HCT116 (cell line): ENCODE data around the gene VPS37B. TPM values are rescaled to one million over a fixed set of nuclear protein-coding genes. Genes with fewer than 3 reads are reported as not detected.

Experiments used
- ATAC-seq: fragments of 200-7000 bp; cut with Tn5 transposase; 2 replicates; pipeline ENCODE4 v1.9.1; 2020; ENCODE audit warnings: mild to moderate bottlenecking, moderate library complexity
- BruUV-seq: library from RNA; stranded (reverse); fragments of 400-500 nt; replicated peaks from 2 replicates; lab custom pipeline; 2021; lab: Mats Ljungman, UMichigan
- CTCF ChIA-PET: fragments of 300-600 bp; sonication (Branson Sonifier 250); formaldehyde crosslinking; loops from one replicate; lab custom pipeline; 2021; ENCODE audit warnings: antibody characterized with exemption; lab: Charles Lee
- POLR2A ChIA-PET: fragments of 300-600, 350-600 bp; sonication (Branson Sonifier 250); formaldehyde crosslinking; loops from one replicate; lab custom pipeline; 2021; ENCODE audit warnings: antibody characterized with exemption; lab: Charles Lee
- RAD21 ChIA-PET, 2 experiments: fragments of 300-600 bp; sonication (Branson Sonifier 250); formaldehyde crosslinking; loops; one replicate each; lab custom pipeline; 2023; ENCODE audit warnings: low total read pairs in 2 of 2; ENCODE audit not compliant: uncharacterized antibody in 2 of 2, unreplicated experiment in 2 of 2, low non-redundant PET in 1 of 2; lab: Charles Lee
- DNase-seq: peaks from one replicate; pipeline ENCODE4 v3.0.0-alpha.2; 2010; ENCODE audit warnings: low read depth, low spot score
- H2AFZ ChIP-seq: fragments of 200-600 bp; shearing (Covaris generic), sonication (generic); 2 replicates; pipeline ENCODE4 v1.6.1; 2017; ENCODE audit warnings: low read depth, mixed run types, mixed read lengths, antibody characterized with exemption, low read length; ENCODE audit not compliant: poor library complexity, severe bottlenecking
- H3K27ac ChIP-seq: 2 replicates; pipeline ENCODE4 v1.5.1; 2012; ENCODE audit warnings: low read depth, low read length
- H3K27me3 ChIP-seq: fragments of 200-600 bp; sonication (generic); 2 replicates; pipeline ENCODE4 v1.6.1; 2016; ENCODE audit warnings: mixed run types, low read length, mixed read lengths; ENCODE audit not compliant: insufficient read depth
- H3K36me3 ChIP-seq, 2 experiments: fragments of 200-500 bp in 1 of 2; fragments of 200-600 bp in 1 of 2; sonication (Bioruptor generic) in 1 of 2; sonication (generic) in 1 of 2; 2 replicates each; pipeline versions ENCODE4 v1.5.1 to v1.6.1; 2014 to 2016; ENCODE audit warnings: low read length in 2 of 2, inconsistent platforms in 1 of 2, mixed read lengths in 1 of 2, mixed run types in 1 of 2; ENCODE audit not compliant: insufficient read depth in 2 of 2, control insufficient read depth in 1 of 2
- H3K4me1 ChIP-seq, 2 experiments: fragments of 200-600 bp in 1 of 2; sonication (generic) in 1 of 2; 2 replicates each; pipeline versions ENCODE4 v1.5.1 to v1.6.1; 2012 to 2017; ENCODE audit warnings: low read length in 2 of 2, inconsistent platforms in 1 of 2, mild to moderate bottlenecking in 1 of 2, mixed read lengths in 1 of 2, mixed run types in 1 of 2, moderate library complexity in 1 of 2; ENCODE audit not compliant: insufficient read depth in 2 of 2, control insufficient read depth in 1 of 2
- H3K4me2 ChIP-seq: fragments of 200-600 bp; sonication (generic); 2 replicates; pipeline ENCODE4 v1.6.1; 2017; ENCODE audit warnings: mixed run types, low read length, mixed read lengths
- H3K4me3 ChIP-seq, 2 experiments: fragments of 200-600 bp in 1 of 2; sonication (generic) in 1 of 2; replicated peaks in 1 of 2; 2 replicates each; pipeline ENCODE4 v1.5.1; 2011 to 2016; ENCODE audit warnings: low read length in 2 of 2, control low read depth in 1 of 2, low read depth in 1 of 2, mild to moderate bottlenecking in 1 of 2, mixed read lengths in 1 of 2, mixed run types in 1 of 2
- H3K79me2 ChIP-seq: fragments of 200-600 bp; sonication (generic); 2 replicates; pipeline ENCODE4 v1.6.1; 2017; ENCODE audit warnings: mild to moderate bottlenecking, mixed run types, low read length, moderate library complexity, mixed read lengths; ENCODE audit not compliant: insufficient read depth
- H3K9ac ChIP-seq: fragments of 200-600 bp; sonication (generic); 2 replicates; pipeline ENCODE4 v1.6.1; 2016; ENCODE audit warnings: low read length, mixed read lengths
- H3K9me2 ChIP-seq: fragments of 200-600 bp; sonication (generic), shearing (Covaris generic); 2 replicates; pipeline ENCODE4 v1.6.1; 2017; ENCODE audit warnings: mixed run types, mild to moderate bottlenecking, moderate library complexity; ENCODE audit not compliant: insufficient read depth
- H3K9me3 ChIP-seq, 2 experiments: fragments of 200-500 bp in 1 of 2; fragments of 200-600 bp in 1 of 2; sonication (Bioruptor generic) in 1 of 2; sonication (generic) in 1 of 2; 2 replicates each; pipeline ENCODE4 v1.6.1; 2014 to 2017; ENCODE audit warnings: low read length in 2 of 2, mixed read lengths in 2 of 2, inconsistent platforms in 1 of 2, low read depth in 1 of 2, mild to moderate bottlenecking in 1 of 2, mixed run types in 1 of 2, moderate library complexity in 1 of 2; ENCODE audit not compliant: control insufficient read depth in 1 of 2, insufficient read depth in 1 of 2
- H4K20me1 ChIP-seq: fragments of 200-600 bp; sonication (generic), shearing (Covaris generic); 2 replicates; pipeline ENCODE4 v1.6.1; 2017; ENCODE audit warnings: mixed run types, mild to moderate bottlenecking, moderate library complexity; ENCODE audit not compliant: insufficient read depth
- EGR1 ChIP-seq: IDR thresholded peaks from 2 replicates; pipeline ENCODE4 v1.6.1; 2012; ENCODE audit warnings: low read depth
- EZH2 ChIP-seq: fragments of 200-600 bp; sonication (generic); IDR thresholded peaks from 2 replicates; pipeline ENCODE4 v1.6.1; 2017; ENCODE audit warnings: antibody characterized with exemption, mixed run types
- MAX ChIP-seq: IDR thresholded peaks from 2 replicates; pipeline ENCODE4 v1.6.1; 2012
- SP1 ChIP-seq: IDR thresholded peaks from 2 replicates; pipeline ENCODE4 v1.6.1; 2012; ENCODE audit warnings: low read depth
- SRF ChIP-seq: IDR thresholded peaks from 2 replicates; pipeline ENCODE4 v1.6.1; 2012; ENCODE audit warnings: low read depth
- ZFX ChIP-seq: fragments of 450-650 bp; IDR thresholded peaks from 2 replicates; pipeline ENCODE4 v1.6.1; 2017
- intact Hi-C: fragments of 100-400 bp; cut with micrococcal nuclease; formaldehyde crosslinking; loops from 2 replicates; pipeline ENCODE4 v1.10.0; 2022
- total RNA-seq: library from RNA; stranded (reverse); gene quantifications from one replicate; pipeline ENCODE4 v1.2.1, GENCODE V29; 2021; ENCODE audit not compliant: unreplicated experiment
- TF ChIP-seq, protein P1 (sequence below), 3 experiments: fragments of 200-600 bp in 1 of 3; sonication (generic) in 1 of 3; IDR thresholded peaks in 2 of 3; conservative IDR thresholded peaks in 1 of 3; 2 replicates each; pipeline ENCODE4 v1.5.1; 2012 to 2017; ENCODE audit warnings: low read depth in 2 of 3, low read length in 2 of 3, antibody characterized with exemption in 1 of 3, borderline replicate concordance in 1 of 3, control low read depth in 1 of 3, mild to moderate bottlenecking in 1 of 3, mixed read lengths in 1 of 3, mixed run types in 1 of 3, moderate library complexity in 1 of 3; ENCODE audit not compliant: insufficient read depth in 1 of 3

Gene VPS37B
- total RNA-seq, 1 experiment from 2014 or later, result 55.0 TPM

- Histone ChIP-seq H3K27ac (peak overlapping the region; percentile 58), H3K9me2 (no peaks in the 10 kb centered on the region), H3K27me3 (no peaks in the 10 kb centered on the region)
- DNase-seq, result no peak
- TF ChIP-seq MAX (0 out of 2 replicates have a peak, but pooled peaks have one; percentile 17), EGR1 (peak; percentile 87), ZFX (peak; percentile 36; the same call in 1 of the 2 replicates), SRF (no peak), EZH2 (no peak), SP1 (no peak)
- TF ChIP-seq, protein P1, sequence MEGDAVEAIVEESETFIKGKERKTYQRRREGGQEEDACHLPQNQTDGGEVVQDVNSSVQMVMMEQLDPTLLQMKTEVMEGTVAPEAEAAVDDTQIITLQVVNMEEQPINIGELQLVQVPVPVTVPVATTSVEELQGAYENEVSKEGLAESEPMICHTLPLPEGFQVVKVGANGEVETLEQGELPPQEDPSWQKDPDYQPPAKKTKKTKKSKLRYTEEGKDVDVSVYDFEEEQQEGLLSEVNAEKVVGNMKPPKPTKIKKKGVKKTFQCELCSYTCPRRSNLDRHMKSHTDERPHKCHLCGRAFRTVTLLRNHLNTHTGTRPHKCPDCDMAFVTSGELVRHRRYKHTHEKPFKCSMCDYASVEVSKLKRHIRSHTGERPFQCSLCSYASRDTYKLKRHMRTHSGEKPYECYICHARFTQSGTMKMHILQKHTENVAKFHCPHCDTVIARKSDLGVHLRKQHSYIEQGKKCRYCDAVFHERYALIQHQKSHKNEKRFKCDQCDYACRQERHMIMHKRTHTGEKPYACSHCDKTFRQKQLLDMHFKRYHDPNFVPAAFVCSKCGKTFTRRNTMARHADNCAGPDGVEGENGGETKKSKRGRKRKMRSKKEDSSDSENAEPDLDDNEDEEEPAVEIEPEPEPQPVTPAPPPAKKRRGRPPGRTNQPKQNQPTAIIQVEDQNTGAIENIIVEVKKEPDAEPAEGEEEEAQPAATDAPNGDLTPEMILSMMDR (IDR thresholded peaks at IDR 0.05 in 2 of 3, conservative IDR thresholded peaks at IDR 0.05 in 1 of 3; ENCODE audit: borderline replicate concordance in 1 of 3, insufficient read depth in 1 of 3, low read depth in 2 of 3, low read length in 2 of 3), result no peak
- TF ChIP-seq, all 23 proteins: peak for 3
- peak overlapping the region; percentile 75 for H3K9ac ChIP-seq
- peaks cover 51% of the 10 kb centered on the region for H3K79me2 ChIP-seq
- POLR2A ChIA-PET, result no interaction called here
- intact Hi-C loops, result no loop called here
- H4K20me1 ChIP-seq, result no peaks in the 10 kb centered on the region
- H3K4me3 ChIP-seq, result peak overlapping the region; percentile 71 to 76
- H2AFZ ChIP-seq, result no peak overlapping the region
- CTCF ChIA-PET, result no interaction called here
- TSS peak; percentile 63 for BruUV-seq
- peak; percentile 11; the same call in 1 of the 2 replicates for ATAC-seq
- H3K9me3 ChIP-seq, result no peaks in the 10 kb centered on the region
- peaks cover 30 to 57% of the 10 kb centered on the region in 2 experiments for H3K4me1 ChIP-seq
- H3K36me3 ChIP-seq, result peaks cover 0 to 5% of the 10 kb centered on the region in 2 experiments; a peak in 1 of 4 replicates
- RAD21 ChIA-PET, result no interaction called here
- H3K4me2 ChIP-seq, result peak overlapping the region; percentile 83
Observed at GRCh38 chr12:122836027-122836921, 59.6 kb downstream of the VPS37B start.
